GM12875 (cell line): Measurements from ENCODE around the gene KRT23.
A peak's percentile ranks its signal among the peaks of the same experiment; 100 is the strongest.

Experiments used
- H3K4me3 ChIP-seq: one replicate; pipeline ENCODE4 v1.5.1; 2011; ENCODE audit warnings: low read depth, low read length, control low read depth
- TF ChIP-seq, protein P1 (sequence below): IDR thresholded peaks from 2 replicates; pipeline ENCODE4 v1.5.1; 2011; ENCODE audit warnings: low read depth, mild to moderate bottlenecking, control low read depth, inconsistent platforms, low read length, moderate library complexity, borderline replicate concordance; ENCODE audit not compliant: insufficient read depth

KRT23 gene

GRCh38 chr17:40978575-40979151, 41.2 kb upstream of the KRT23 start:
- H3K4me3 ChIP-seq: no peak overlapping the region
- TF ChIP-seq, protein P1, sequence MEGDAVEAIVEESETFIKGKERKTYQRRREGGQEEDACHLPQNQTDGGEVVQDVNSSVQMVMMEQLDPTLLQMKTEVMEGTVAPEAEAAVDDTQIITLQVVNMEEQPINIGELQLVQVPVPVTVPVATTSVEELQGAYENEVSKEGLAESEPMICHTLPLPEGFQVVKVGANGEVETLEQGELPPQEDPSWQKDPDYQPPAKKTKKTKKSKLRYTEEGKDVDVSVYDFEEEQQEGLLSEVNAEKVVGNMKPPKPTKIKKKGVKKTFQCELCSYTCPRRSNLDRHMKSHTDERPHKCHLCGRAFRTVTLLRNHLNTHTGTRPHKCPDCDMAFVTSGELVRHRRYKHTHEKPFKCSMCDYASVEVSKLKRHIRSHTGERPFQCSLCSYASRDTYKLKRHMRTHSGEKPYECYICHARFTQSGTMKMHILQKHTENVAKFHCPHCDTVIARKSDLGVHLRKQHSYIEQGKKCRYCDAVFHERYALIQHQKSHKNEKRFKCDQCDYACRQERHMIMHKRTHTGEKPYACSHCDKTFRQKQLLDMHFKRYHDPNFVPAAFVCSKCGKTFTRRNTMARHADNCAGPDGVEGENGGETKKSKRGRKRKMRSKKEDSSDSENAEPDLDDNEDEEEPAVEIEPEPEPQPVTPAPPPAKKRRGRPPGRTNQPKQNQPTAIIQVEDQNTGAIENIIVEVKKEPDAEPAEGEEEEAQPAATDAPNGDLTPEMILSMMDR: no peak

DNA sequence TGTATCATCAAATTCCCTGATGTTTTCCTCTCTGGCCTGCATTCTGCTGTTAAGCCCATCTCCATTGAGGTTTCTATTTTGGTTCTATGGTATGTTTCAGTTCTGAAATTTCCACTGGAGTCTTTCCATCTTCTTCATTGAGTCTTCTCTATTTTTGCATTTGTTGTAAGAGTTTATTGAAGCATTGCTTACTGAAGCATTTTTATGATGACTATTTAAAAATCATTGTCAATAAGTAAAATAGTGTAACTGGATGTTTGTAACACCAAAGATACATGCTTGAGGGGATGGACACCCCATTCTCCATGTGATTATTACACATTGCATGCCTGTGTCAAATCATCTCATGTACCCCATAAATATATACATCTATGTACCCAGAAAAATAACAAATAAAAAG, 38.1 kb upstream of the KRT23 start:
- TF ChIP-seq, protein P1: no peak
- H3K4me3 ChIP-seq: no peak overlapping the region

- TF ChIP-seq, protein P1: no peak
- H3K4me3 ChIP-seq: no peak overlapping the region
Observed at GRCh38 chr17:40974366-40974765, 36.9 kb upstream of the KRT23 start.

DNA sequence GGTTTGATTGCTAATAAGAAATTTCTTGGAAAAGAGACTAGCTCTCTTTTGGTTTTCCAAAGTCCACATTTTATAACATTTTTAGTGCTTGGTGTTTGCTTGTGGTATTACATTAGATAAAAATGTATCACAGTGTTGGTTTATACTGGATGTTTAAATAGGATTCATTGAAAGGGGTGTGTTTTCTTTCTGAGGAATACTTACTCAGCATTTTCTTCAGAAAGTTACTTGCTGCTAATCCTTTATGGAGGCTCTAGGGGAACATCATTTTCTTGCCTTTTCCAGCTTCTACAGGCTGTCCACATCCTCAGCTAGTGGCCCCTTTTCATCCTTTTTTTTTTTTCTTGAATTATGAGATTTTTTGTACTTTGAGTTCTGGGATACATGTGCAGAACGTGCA, 30.1 kb upstream of the KRT23 start:
- TF ChIP-seq, protein P1: no peak

GRCh38 chr17:40966848-40967247, 29.4 kb upstream of the KRT23 start, which contains the start of gene KRT39:
KRT39 (minus strand) TSS chr17:40966948; CDS start chr17:40966856, 92 bp downstream.
- TF ChIP-seq, protein P1: no peak
- H3K4me3 ChIP-seq: no peak within 1 kb of the TSS

More for the DNA sequence above, 30.1 kb upstream of the KRT23 start:
- H3K4me3 ChIP-seq: no peak overlapping the region

DNA sequence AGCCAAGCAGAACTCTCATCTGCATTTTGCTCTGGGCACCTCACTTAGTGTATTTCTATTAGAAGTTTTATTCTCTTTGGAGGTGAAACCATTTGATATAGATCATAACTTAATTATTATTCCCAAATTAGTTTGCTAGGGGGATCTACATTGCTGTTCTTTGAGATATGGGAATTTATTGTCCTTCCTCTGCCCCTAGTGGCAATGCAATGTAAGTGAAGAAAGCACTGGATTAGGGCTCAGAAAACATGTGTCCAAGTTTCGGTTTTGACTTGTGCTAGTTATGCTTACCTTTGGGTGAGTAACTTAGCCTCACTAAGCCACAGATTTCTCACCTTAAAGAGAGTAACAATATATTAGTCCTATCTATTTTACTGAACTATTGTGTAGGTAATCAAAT, 26.4 kb upstream of the KRT23 start:
- TF ChIP-seq, protein P1: peak; percentile 59; the same call in 1 of the 2 replicates
- no peak overlapping the region for H3K4me3 ChIP-seq

GRCh38 chr17:40962059-40962561, 24.7 kb upstream of the KRT23 start:
- H3K4me3 ChIP-seq: no peak overlapping the region
- TF ChIP-seq, protein P1: no peak
